Tongue (tissue), 2 donors: ENCODE data around the gene CCDC66. TPM values are rescaled to one million over a fixed set of nuclear protein-coding genes. Genes with fewer than 3 reads are reported as not detected.

Experiments used
- DNase-seq: peaks from one replicate; pipeline ENCODE4 v3.0.0-alpha.2; 2015
- total RNA-seq: library from RNA; depleted of rRNA; stranded (reverse); fragments of >200 nt; gene quantifications from one replicate; pipeline ENCODE4 v1.2.3, GENCODE V29; 2014

Gene CCDC66
- total RNA-seq, 1 donor from 2014 or later = 28.5 TPM

DNA sequence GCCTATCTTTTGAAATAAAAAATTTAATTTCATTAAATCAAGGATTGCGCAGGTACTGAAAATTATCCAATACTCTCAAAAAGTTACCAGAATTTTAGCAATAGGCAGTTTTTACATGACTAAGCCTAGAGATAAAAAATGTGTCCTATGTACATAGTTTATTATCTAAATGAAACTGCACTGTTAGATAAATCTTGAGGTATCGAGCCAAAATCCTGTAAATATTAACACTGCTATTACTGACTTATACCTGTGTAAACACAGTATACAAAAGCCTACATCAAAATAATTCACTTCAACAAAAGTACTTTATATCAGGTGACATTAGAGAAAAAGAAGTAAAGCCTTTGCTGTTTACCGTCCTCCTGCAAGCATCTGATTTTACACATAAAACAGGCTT, 65.4 kb downstream of the CCDC66 start:
- DNase-seq = no peak

DNA sequence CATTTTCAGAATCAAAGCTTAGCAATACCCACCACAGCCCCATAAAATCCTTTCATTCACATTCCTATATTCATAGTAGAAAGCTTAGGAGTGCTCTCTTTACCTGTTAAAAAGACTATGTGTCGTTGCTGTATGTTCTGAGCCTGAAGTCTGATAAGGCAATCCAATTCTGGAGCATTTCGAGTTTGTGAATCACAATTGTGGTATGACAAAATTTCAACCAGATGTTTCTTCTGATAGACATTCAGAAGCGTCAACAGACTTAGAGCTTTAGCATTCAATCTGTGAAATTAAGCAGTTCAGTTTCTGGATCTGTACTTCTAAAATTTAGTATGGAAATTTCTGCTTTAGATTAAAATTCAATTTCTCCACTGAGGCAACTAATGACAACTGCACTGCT, 67.8 kb downstream of the CCDC66 start:
- no peak for DNase-seq

DNA sequence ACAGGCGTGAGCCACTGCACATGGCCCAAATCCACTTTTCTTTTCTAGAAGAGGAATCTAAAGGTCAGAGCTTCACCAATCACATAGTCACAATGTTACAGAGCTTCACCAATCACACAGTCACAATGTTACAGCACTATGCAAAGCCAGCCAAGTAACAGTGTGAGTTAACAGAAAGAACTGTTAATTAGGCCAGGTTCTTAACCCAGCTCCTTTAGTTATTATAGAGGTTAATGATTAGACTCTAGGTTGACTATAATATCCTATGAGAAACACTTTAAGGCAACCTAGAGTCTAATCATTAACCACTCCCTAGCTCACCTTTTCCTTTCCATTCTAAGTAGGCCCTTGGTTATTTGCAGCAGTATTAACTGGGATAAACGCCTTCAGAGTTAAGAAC, 72.1 kb downstream of the CCDC66 start:
- no peak for DNase-seq

DNA sequence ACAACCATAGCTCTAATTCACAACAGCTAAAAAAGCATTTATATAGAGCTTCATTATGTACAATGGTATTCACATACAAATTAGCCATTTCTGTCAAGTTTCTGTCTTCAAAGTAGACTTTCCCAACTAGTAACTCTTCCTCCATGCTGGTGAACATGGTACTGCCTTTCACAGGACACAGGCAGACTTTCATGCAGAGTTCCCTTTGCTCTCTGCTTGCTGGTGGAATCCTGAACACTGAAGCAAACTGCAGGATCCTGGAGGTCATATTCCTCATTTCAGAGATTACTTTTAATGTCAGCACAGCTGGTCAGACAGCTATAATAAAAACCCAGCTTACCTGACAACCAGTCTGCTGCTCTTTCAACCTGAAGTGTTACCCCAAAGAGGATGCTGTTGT, 72.5 kb downstream of the CCDC66 start:
- DNase-seq = no peak

DNA sequence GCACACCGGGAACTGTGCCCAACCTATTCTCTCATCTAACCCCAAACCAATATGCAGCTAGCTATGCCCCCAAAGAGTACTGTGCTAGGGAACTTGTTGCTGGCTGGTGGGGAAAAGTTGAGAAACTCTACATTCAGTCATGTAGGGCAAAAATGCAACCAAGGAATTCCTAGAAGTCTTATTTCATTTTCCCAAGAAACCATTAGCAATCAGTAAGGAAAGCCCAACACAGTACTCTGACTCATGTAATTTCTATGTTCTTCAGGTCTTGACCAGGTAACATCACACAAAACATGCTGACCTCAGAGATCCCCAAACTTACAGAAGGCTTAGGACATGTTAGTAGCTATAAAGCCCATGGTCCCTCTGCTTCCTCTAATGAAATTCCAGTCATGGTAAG, 74.0 kb downstream of the CCDC66 start:
- no peak for DNase-seq

DNA sequence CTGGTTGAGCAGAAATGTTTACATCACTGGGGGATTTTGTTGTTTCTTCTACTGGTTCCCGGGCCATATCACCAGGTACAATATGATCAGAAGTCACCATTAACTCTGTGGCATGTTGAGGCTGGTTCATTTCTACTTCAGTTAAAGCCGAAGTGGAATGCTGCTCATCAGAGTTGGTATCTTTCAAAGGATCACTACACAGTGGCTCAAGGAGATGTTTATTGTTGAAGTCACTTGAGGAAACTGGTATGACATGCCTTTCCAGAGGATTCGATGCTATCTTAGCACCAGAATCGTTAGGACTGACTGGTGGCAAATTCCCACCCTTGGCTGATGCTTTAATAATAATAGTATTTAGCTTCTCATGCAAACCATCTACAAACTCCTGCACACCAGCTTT, 76.2 kb downstream of the CCDC66 start:
- no peak for DNase-seq

DNA sequence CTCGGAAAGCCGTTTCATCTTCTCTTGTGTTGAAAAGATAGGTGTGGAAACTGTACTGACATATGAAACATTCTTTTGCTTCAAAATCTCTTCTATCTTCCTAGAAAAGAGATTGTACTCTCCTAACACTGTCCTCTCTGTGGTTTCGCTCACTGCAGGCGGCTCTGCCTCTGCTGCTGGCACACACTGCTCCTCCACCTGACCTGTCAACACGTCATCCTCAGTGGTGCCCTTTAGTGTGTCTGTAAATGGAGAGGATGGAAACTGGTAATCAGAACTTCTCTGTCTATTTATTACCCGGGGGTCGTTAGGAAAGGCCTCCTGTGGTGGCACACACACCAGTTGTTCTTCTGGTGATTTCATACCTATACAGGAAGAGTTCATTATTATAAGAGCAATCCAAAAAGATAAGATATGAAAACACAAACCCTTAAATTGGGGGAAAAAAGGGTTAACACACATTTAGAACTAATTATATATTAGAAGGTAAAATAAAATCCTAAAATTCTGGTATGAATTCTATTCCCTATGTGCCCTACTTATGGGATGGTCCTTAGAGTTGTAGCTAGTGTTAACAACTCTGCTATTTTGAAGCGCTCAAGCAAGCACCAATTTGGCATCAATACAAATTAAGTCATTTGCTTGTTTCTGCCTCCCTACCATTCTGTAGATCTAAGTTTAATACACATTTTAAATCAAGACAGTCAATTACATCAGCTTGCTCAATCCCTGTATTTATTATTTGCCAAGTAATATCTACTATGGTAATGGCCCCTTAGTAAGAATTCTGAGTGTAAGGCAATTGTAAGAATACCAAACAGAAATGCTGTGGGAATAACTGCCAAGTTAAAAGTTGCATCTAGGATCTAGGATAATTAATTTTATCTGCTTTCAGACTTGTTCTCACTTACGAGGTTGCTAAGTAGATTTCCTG, 76.9 kb downstream of the CCDC66 start:
- no peak for DNase-seq

DNA sequence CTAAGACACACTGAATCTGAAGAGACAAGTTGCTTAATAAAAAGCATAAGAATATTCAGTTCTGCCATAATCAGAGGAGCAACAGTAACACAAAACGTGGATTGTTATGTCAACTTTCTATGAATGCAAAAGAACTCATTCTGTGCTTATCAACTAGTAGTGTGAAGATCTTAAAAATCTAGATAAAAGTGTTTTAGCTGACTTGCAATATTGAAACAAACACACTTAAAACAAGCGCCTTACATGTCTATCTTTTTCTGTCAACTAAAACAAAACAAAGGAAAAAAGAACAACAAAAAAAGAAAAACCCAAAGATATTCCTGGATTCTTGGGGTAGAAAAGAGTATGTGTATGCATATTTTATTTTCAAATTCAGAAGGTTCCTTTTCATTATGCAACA, 88.4 kb downstream of the CCDC66 start:
- no peak for DNase-seq

DNA sequence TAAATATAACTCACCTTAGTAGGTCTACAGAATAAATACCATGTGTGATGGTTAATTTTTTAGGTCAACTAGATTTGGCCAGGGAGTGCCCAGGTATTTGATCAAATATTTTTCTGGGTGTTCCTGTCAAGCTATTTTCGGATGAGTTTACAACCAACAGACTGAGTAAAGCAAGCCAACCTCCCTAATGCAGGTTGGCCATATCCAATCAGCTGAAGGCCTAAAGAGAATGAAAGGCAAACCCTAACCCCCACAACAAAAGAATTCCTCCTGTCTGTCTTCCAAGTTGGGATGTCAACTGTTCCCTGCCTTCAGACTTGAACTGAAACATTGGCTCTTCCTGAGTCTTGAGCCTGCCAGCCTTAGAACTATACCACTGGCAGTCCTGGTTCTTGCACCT, 97.5 kb downstream of the CCDC66 start:
- DNase-seq = no peak

DNA sequence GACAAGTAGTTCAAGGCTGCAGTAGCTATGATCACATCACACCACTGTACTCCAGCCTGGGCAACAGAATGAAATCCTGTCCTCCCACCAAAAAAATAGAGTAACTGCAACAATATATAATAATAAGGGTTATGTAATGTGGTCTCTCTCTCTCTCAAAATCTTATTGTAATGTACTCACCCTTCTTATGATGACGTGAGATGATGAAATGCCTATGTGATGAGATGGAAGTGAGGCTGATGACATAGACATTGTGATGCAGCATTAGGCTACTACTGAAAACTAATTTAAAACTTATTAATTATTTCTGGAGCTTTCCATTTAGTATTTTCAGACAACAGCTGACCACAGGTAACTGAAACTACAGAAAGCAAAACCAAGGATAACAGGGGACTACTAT, 98.7 kb downstream of the CCDC66 start:
- DNase-seq = no peak

DNA sequence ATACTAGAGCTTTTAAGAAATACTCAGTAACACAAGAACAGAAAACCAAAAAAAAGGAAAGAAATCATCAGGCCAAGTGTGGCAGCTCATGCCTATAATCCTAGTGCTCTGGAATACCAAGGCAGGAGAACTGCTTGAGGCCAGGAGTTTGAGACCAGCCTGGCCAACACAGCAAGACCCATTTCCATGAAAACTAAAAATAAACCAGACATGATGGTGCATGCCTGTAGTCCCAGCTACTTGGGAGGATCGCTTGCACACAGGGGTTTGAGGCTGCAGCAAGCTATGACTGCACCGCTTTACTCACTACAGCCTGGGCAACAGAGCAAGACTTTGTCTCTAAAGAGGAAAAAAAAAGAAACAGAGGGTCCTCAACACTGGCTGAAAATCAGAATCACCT, 107.8 kb downstream of the CCDC66 start:
- DNase-seq = no peak

DNA sequence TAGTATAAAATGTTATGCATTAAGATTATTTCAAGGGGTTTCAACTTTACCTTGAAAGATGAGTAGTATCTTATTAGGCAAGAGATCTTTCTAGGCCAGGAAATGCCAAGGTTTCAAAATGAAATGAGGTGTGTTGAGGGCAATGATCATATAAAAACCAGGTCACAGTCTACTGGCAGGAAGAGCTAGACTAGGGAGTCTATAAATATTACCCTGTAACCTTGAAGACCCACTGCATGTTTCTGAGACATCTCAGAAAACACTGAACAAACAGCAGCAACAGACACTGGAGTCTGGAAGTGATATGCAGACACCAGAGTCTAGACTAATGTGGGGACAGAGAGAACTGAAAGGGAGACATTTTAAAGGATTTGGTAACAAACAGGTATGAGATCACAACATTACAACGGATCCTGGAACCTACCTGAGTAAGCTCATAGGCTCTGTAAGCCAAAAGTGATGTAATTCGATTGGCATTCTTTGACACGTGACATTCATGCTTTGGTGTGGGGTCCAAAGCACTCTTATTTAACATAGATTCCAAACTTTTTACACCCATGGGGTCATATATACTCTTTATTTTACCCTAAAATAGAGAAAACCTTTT, 111.1 kb downstream of the CCDC66 start:
- DNase-seq = no peak

Other genes starting within 250 kb of the CCDC66 start
- 3.4 TPM for gene ERC2, start 88.7 kb upstream of the CCDC66 start, total RNA-seq
- gene TASOR, start 126.1 kb downstream of the CCDC66 start, total RNA-seq = 134 TPM
- 29.4 TPM for gene ARHGEF3, start 244.8 kb downstream of the CCDC66 start, total RNA-seq